ENCODE results near the gene PTPRQ. TPM values are rescaled to one million over a fixed set of nuclear protein-coding genes. Genes with fewer than 3 reads are reported as not detected.

Gene PTPRQ
- total RNA-seq, 4 donors from 2014 or later = 0.47 to 6.0 (median 3.4) TPM

- no peak overlapping the region for H3K27ac ChIP-seq
- H3K4me3 ChIP-seq = no peak overlapping the region
- no peak for ATAC-seq
- no peaks in the 10 kb centered on the region for H3K4me1 ChIP-seq
- H3K27me3 ChIP-seq = no peaks in the 10 kb centered on the region
- H3K9me3 ChIP-seq = no peaks in the 10 kb centered on the region
- WGBS, 2 donors (ENCODE audit: low coverage in 1 of 2) = 100% methylated on average over 1 of the region's 1 CpG
- H3K36me3 ChIP-seq = no peaks in the 10 kb centered on the region
- no peak for TF ChIP-seq CTCF (IDR thresholded peaks at IDR 0.05)
- TF ChIP-seq POLR2AphosphoS5 (IDR thresholded peaks at IDR 0.05) = no peak
- no peak for TF ChIP-seq POLR2A (IDR thresholded peaks at IDR 0.05)
- TF ChIP-seq EP300 (IDR thresholded peaks at IDR 0.05) = no peak
These were observed 234.0 kb downstream of the PTPRQ start for GRCh38 chr12:80677994-80678393.

GRCh38 chr12:80679346-80680131 is 235.5 kb downstream of the PTPRQ start:
- ATAC-seq = no peak
- Histone ChIP-seq H3K27me3 (no peaks in the 10 kb centered on the region), H3K4me1 (no peaks in the 10 kb centered on the region), H3K9me3 (no peaks in the 10 kb centered on the region), H3K4me3 (no peak overlapping the region), H3K36me3 (no peaks in the 10 kb centered on the region), H3K27ac (no peak overlapping the region)
- WGBS, 2 donors (ENCODE audit: low coverage in 1 of 2) = 80 to 84% methylated on average over 3 of the region's 3 CpGs
- TF ChIP-seq CTCF (IDR thresholded peaks at IDR 0.05) (no peak), POLR2AphosphoS5 (IDR thresholded peaks at IDR 0.05) (no peak), POLR2A (IDR thresholded peaks at IDR 0.05) (no peak)

- 76 to 82% methylated on average over 2 of the region's 2 CpGs for WGBS, 2 donors (ENCODE audit: low coverage in 1 of 2)
- Histone ChIP-seq H3K9me3 (no peaks in the 10 kb centered on the region), H3K27ac (no peak overlapping the region), H3K4me3 (no peak overlapping the region), H3K4me1 (no peaks in the 10 kb centered on the region), H3K36me3 (no peaks in the 10 kb centered on the region), H3K27me3 (no peaks in the 10 kb centered on the region)
- no peak for ATAC-seq
- TF ChIP-seq POLR2AphosphoS5 (IDR thresholded peaks at IDR 0.05) (no peak), CTCF (IDR thresholded peaks at IDR 0.05) (no peak), POLR2A (IDR thresholded peaks at IDR 0.05) (no peak), EP300 (IDR thresholded peaks at IDR 0.05) (no peak)
These were observed 237.3 kb downstream of the PTPRQ start for GRCh38 chr12:80681287-80681686.

GRCh38 chr12:80681786-80682185 is 237.8 kb downstream of the PTPRQ start:
- no peak for ATAC-seq

More at GRCh38 chr12:80681786-80682185, 237.8 kb downstream of the PTPRQ start:
- Histone ChIP-seq H3K4me3 (no peak overlapping the region), H3K36me3 (no peaks in the 10 kb centered on the region), H3K27me3 (no peaks in the 10 kb centered on the region), H3K27ac (no peak overlapping the region), H3K9me3 (peaks cover 0 to 2% (median 0%) of the 10 kb centered on the region in 3 donors), H3K4me1 (no peaks in the 10 kb centered on the region)
- 87 to 88% methylated on average over 3 of the region's 3 CpGs for WGBS, 2 donors (ENCODE audit: low coverage in 1 of 2)
- TF ChIP-seq POLR2AphosphoS5 (IDR thresholded peaks at IDR 0.05) (no peak), CTCF (IDR thresholded peaks at IDR 0.05) (no peak), POLR2A (IDR thresholded peaks at IDR 0.05) (no peak), EP300 (IDR thresholded peaks at IDR 0.05) (no peak)

All from gastroesophageal sphincter (tissue), 4 donors.